ENCODE results near the gene TRIO. TPM values are rescaled to one million over a fixed set of nuclear protein-coding genes. Genes with fewer than 3 reads are reported as not detected.

The TRIO gene
- total RNA-seq, 2 experiments from 2014 or later, result 3.7 to 4.2 TPM

GRCh38 chr5:14256026-14256690, 113.0 kb downstream of the TRIO start:
- ChIA-PET CTCF (no interaction called here), POLR2A (no interaction called here)

DNA sequence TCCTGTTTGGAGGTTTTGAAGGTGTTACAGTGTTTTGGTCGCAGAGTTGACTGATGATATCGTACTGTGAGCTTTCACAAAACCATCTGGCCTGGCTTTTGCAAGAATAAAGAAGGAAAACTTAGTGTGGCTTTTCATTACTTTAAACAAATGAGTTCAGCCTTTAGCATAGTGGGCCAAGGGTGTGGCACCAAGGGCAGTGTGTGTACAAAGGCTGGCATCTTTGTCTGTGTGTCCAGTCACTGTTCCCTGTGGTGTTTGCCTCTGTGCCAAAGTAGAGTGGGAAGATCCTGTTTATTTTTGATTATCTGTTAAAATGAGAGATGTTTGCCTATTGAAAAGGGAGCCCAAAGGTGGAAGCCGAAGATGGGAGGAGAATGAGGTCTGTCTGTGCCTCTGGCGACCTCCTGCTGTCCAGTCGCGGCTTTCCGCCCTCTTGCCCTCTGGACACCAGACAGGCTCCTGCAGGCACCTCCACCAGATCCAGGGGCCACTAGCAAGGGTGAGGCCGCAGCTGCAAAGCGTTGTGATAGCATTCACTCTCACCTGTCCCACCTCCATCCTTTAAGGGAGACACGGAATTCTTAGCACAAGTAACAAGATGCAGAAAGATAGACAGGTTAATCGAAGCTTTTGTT, 113.7 kb downstream of the TRIO start:
- POLR2A ChIA-PET, result no interaction called here
- CTCF ChIA-PET, result no interaction called here

DNA sequence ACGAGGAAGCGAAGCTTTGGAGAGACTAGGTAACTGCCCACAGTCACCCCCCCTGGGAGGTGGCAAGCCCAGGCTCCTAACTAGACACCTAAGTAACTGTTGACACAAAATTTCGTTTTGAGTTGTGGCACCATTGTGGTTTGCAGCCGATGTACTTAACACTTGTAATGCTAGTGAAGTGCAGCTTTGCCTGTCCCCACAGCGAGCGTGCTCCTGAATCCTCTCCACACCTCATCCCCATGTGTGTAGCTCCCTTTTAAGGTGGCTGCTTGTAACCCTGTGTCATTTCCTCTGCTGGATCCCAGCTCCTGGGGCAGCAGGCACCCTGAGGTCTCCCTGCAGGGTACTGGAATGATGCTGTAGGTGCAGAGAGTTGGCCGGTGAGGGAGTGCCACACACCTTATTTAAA, 114.9 kb downstream of the TRIO start:
- ChIA-PET POLR2A (no interaction called here), CTCF (no interaction called here)

- ChIA-PET POLR2A (no interaction called here), CTCF (no interaction called here)
Measured at GRCh38 chr5:14258840-14259239, 115.7 kb downstream of the TRIO start.

- POLR2A ChIA-PET, result no interaction called here
- CTCF ChIA-PET, result no interaction called here
Measured at GRCh38 chr5:14260637-14261036, 117.5 kb downstream of the TRIO start.

DNA sequence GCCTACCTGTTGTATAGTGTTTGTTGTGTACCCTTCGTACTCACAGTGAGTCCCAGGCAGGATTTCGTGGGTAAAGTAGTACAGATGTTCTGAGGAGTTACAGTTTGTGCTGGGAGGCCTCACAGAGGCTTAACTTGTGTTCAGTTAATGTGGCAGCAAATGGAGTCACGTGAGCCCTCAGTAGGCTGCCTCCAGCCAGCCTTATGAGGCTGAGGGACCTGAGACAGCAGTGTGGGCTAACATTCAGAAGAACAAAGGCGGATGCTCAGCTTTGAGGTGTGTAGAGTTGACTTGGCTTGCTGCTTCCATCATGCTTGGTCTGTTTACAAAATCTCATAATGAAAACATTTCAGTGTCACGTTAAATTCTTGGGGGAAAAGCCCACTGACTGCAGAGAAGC, 118.1 kb downstream of the TRIO start:
- POLR2A ChIA-PET, result no interaction called here
- CTCF ChIA-PET, result no interaction called here

DNA sequence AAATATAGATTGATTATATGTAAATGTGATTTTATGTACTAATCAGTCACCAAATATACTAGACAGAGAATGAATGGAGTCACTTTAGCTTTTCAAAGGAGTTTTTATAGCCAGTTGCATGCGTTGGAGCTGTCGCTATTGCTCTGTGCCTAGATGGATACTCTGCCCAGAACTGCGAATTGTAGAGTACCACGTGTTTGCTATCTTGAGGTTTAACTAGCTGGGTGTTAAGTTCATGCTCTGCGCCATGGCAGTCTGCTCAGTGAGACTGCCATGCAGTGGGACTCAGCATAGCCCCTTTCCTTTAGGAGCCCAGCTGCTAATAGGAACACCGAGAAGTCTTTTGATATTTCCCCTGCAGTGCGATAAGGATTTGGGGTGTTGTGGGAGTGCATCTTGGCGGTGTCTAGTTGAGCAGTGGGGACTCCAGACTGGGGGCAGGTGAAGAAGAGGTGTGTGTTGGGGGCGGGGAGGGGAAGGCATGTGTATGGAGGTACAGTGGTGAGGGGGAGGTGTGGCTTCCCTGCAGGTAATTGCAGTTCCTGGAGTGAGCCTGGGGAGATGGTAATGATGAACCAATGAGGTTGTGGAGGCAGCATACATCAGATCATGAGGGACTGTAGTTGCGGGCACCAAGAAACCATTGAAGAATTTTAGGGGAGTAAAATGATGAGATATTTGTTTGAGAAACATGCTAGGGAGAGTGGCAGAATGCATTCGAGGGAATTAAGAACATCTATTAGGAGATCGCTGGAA, 118.9 kb downstream of the TRIO start:
- ChIA-PET CTCF (no interaction called here), POLR2A (interaction anchor here (0.6 kb wide), 1 partner anchor 714 kb away, joined by 3 read pairs; no protein-coding TSS in a partner anchor)

DNA sequence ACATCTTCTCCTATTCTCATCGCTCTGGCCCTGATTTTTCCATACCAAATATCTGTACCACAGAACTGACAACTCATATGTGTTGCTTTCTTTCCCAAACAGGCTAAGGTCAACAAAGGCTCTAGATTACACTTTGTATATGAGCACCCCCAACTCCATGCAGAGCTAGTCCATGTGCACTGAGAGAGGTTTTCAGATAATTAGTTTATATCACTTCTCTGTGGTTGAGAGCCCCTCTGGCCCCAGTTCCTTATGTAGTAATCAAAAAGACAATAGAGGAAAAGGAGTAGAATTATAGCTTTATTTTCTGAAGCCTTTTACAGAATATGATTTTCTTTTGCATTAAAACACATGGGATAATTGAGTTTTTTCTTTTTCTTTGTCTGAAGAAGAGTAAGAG, 120.0 kb downstream of the TRIO start:
- ChIA-PET CTCF (no interaction called here), POLR2A (no interaction called here)

DNA sequence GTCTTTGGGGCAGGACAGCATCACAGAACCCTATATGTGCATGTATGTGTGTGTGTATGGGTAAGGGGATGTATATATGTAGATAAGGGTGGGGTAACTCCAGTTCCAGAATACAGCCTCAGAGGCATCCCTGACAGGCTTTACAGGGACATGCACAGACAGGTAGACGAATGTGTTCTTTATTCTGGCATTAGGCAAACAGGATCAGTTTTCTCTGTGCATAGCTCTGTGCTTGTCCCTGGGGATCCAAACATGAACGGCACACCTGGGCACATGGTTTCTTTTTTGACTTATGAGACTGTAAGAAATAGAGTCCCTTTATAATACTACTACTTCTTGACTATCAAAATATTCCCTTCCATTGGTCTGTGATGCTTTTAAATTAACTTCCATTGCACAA, 120.6 kb downstream of the TRIO start:
- CTCF ChIA-PET, result no interaction called here
- POLR2A ChIA-PET, result no interaction called here

GRCh38 chr5:14264605-14265316, 121.6 kb downstream of the TRIO start:
- ChIA-PET CTCF (interaction anchor here (0.7 kb wide), 1 partner anchor 39 kb away, joined by 4 read pairs; no protein-coding TSS in a partner anchor), POLR2A (no interaction called here)

DNA sequence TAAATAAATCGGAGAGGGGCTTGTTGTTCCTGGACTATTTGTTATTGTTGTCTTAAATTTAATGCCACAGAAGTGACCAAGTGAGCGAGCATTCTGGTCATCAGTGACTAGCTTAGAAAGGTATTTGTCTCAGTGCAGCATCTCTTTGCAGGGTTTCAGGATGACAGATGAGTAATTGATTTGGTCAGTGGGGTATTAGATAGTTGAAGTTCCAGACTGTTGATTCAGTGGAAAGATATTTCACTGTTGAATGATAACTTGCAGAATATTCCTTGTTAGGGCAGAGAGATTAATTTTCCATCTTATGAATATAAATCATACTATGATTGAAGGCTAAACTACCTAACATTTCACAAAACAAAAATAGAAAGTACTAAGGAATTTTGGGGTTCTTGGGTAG, 122.4 kb downstream of the TRIO start:
- CTCF ChIA-PET, result no interaction called here
- POLR2A ChIA-PET, result no interaction called here

DNA sequence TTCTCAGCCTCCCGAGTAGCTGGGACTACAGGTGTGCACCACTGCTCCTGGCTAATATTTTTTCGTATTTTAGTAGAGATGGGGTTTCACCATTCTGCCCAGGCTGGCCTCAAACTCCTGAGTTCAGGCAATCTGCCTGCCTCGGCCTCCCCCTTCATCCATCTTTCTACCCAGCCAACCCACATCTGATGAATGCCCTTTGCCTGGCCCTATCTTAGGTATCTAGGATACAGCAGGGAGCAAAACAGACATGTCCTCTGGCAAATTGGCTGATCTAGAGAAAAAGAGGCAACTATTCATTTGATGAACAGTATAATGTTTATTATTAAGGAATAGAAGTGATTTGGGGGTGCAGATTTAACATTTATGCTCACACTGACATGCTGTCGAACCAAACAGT, 123.0 kb downstream of the TRIO start:
- POLR2A ChIA-PET, result no interaction called here
- CTCF ChIA-PET, result no interaction called here

DNA sequence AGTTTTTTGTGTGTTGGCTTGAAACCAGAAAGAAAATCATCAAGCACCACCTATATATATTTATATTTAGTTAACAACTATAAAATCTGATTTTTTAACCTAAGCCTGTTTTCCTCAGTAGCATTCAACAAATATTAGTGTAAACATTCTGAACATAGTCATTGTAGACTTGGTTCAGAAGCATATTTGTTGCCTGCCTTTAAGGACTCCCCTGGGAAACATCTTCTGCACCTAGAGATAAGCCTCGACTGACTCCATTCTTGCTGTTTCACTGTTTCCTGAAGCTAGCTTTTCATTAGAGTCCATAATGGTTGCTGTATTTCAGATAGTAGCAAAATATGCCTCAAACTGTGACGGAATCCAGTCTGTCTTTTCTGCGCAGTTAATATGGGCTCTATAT, 123.5 kb downstream of the TRIO start:
- CTCF ChIA-PET, result no interaction called here
- POLR2A ChIA-PET, result no interaction called here

- POLR2A ChIA-PET, result no interaction called here
- CTCF ChIA-PET, result no interaction called here
Measured at GRCh38 chr5:14267166-14267838, 124.2 kb downstream of the TRIO start.

DNA sequence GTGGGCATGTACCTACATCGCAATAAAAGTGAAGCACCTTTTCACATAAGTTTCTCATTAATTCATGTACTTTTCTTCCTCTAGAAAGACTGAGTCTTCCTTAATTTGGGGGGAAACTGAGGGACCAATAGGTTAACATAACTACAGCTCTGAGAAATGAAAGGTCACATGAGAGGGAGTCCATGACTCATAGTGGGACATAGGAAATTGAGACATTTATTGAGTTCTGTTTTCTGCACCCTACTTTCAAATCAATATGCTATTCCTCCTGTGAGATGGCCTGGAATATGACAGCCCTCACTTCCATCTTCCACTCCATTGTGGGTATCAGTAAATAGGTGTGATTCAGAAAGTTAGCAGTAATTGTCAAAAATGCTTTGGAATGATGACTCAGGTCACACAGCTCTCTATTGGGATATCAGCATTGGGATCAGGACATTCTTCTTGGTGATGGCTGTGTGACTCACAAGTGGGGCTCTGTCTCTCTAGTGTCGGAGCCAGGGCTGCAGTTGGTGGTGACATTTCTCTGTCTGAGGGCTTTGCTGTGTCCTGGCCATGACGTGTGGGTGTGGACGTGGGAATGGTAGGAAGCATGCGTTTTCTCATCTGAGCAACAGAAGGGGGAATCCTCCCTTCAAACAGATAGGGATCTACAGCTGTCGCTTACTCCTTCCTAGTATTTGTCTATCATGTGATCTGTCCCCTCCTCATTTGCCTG, 125.0 kb downstream of the TRIO start:
- POLR2A ChIA-PET, result no interaction called here
- CTCF ChIA-PET, result no interaction called here

DNA sequence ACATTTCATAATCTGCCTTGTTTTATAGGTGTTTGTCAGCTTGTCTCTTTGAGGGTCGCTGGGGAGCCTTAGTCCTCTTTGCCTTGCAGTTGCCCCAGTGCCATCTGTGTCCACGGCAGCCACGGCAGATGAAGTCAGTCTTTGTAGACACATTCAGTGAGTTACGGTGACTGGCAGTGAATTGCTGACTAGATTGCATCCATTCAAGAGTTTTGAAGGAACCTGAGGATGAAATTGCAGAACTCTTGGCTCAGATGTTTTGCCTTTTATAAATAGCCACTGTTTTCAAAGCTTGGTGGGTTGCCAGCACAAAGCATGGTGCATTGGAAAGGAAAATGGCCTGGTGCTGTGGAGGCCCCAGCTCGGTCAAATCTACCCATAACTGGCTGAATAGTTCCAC, 125.6 kb downstream of the TRIO start:
- CTCF ChIA-PET, result no interaction called here
- POLR2A ChIA-PET, result no interaction called here

GRCh38 chr5:14269395-14269794, 126.3 kb downstream of the TRIO start:
- ChIA-PET CTCF (interaction anchor here (1.3 kb wide), 1 partner anchor 36 kb away, joined by 4 read pairs; no protein-coding TSS in a partner anchor), POLR2A (no interaction called here)

GRCh38 chr5:14270209-14270702, 127.1 kb downstream of the TRIO start:
- ChIA-PET POLR2A (no interaction called here), CTCF (interaction anchor here (1.0 to 1.3 kb wide), 2 partner anchors 37 to 161 kb away, joined by 3 to 4 read pairs; no protein-coding TSS in a partner anchor)

- POLR2A ChIA-PET, result no interaction called here
- CTCF ChIA-PET, result no interaction called here
Measured at GRCh38 chr5:14272548-14273205, 129.5 kb downstream of the TRIO start.
